IMR-90 (cell line): Measurements from ENCODE around the gene CNTN5. TPM values are rescaled to one million over a fixed set of nuclear protein-coding genes. Genes with fewer than 3 reads are reported as not detected.

Experiments used
- ATAC-seq: fragments of 200-7000 bp; cut with Tn5 transposase; 2 replicates; pipeline ENCODE4 v1.9.1; 2020; ENCODE audit warnings: low read depth, mild to moderate bottlenecking, moderate library complexity
- BruUV-seq: library from RNA; stranded (reverse); fragments of 400-500 nt; replicated peaks from 2 replicates; lab custom pipeline; 2021; lab: Mats Ljungman, UMichigan
- CTCF ChIA-PET: fragments of 300-600 bp; formaldehyde crosslinking; extraction: SDS; loops from one replicate; lab custom pipeline; 2021; ENCODE audit warnings: antibody characterized with exemption; lab: Yijun Ruan, JAX
- POLR2A ChIA-PET: fragments of 300-600 bp; sonication (Branson Sonifier 250); formaldehyde crosslinking; loops from one replicate; lab custom pipeline; 2022; ENCODE audit warnings: antibody characterized with exemption; ENCODE audit not compliant: unreplicated experiment; lab: Charles Lee
- DNase-seq: peaks from one replicate; pipeline ENCODE4 v3.0.0; 2013
- H2AFZ ChIP-seq: replicated peaks from 2 replicates; pipeline ENCODE3; 2013; ENCODE audit warnings: low read length, mild to moderate bottlenecking; ENCODE audit not compliant: poor library complexity
- H2AK5ac ChIP-seq: 2 replicates; pipeline ENCODE4 v1.6.1; 2013; ENCODE audit warnings: low read depth, low read length, inconsistent platforms
- H2AK9ac ChIP-seq: replicated peaks from 2 replicates; pipeline ENCODE3; 2013; ENCODE audit warnings: mild to moderate bottlenecking, low read depth, low read length, moderate library complexity; ENCODE audit not compliant: poor library complexity
- H2BK120ac ChIP-seq: 2 replicates; pipeline ENCODE4 v1.6.1; 2013; ENCODE audit warnings: low read depth, low read length, inconsistent platforms
- H2BK15ac ChIP-seq: 3 replicates; pipeline ENCODE4 v1.6.1; 2013; ENCODE audit warnings: low read depth, low read length, inconsistent platforms
- H2BK20ac ChIP-seq: 2 replicates; pipeline ENCODE4 v1.6.1; 2013; ENCODE audit warnings: low read depth, mild to moderate bottlenecking, inconsistent platforms, low read length, moderate library complexity
- H2BK5ac ChIP-seq: 2 replicates; pipeline ENCODE4 v1.6.1; 2013; ENCODE audit warnings: mild to moderate bottlenecking, low read depth, low read length, inconsistent platforms; ENCODE audit not compliant: poor library complexity, severe bottlenecking
- H3K14ac ChIP-seq: replicated peaks from 2 replicates; pipeline ENCODE4 v1.6.1; 2013; ENCODE audit warnings: low read depth, low read length, inconsistent platforms
- H3K18ac ChIP-seq: 2 replicates; pipeline ENCODE4 v1.6.1; 2013; ENCODE audit warnings: low read depth, low read length, control low read depth
- H3K23ac ChIP-seq: 2 replicates; pipeline ENCODE4 v1.6.1; 2013; ENCODE audit warnings: low read depth, low read length, inconsistent platforms
- H3K27ac ChIP-seq: 2 replicates; pipeline ENCODE4 v1.5.1; 2013; ENCODE audit warnings: mild to moderate bottlenecking, control low read depth, low read length; ENCODE audit not compliant: insufficient read depth
- H3K27me3 ChIP-seq: 2 replicates; pipeline ENCODE4 v1.6.1; 2013; ENCODE audit warnings: low read length; ENCODE audit not compliant: control insufficient read depth, insufficient read depth
- H3K36me3 ChIP-seq: 2 replicates; pipeline ENCODE4 v1.6.1; 2013; ENCODE audit warnings: low read length, mixed read lengths; ENCODE audit not compliant: control insufficient read depth, insufficient read depth
- H3K4ac ChIP-seq: 2 replicates; pipeline ENCODE4 v1.6.1; 2013; ENCODE audit warnings: low read depth, low read length, inconsistent platforms
- H3K4me1 ChIP-seq: 2 replicates; pipeline ENCODE4 v1.6.1; 2013; ENCODE audit warnings: low read length, mixed read lengths; ENCODE audit not compliant: control insufficient read depth, insufficient read depth
- H3K4me2 ChIP-seq: 2 replicates; pipeline ENCODE4 v1.6.1; 2013; ENCODE audit warnings: low read depth, mild to moderate bottlenecking, control low read depth, low read length, moderate library complexity
- H3K4me3 ChIP-seq: 2 replicates; pipeline ENCODE4 v1.5.1; 2013; ENCODE audit warnings: low read depth, mild to moderate bottlenecking, control low read depth, low read length, moderate library complexity; ENCODE audit not compliant: insufficient read depth
- H3K56ac ChIP-seq: 2 replicates; pipeline ENCODE4 v1.6.1; 2013; ENCODE audit warnings: low read length, inconsistent platforms; ENCODE audit not compliant: insufficient read depth; ENCODE audit errors: extremely low read depth
- H3K79me1 ChIP-seq, 2 experiments: 2 replicates each; pipeline ENCODE4 v1.6.1; 2013; ENCODE audit warnings: low read length in 2 of 2, inconsistent platforms in 1 of 2, low read depth in 1 of 2
- H3K9ac ChIP-seq: 2 replicates; pipeline ENCODE4 v1.6.1; 2013; ENCODE audit warnings: low read depth, low read length, control low read depth
- H3K9me1 ChIP-seq: 2 replicates; pipeline ENCODE4 v1.6.1; 2013; ENCODE audit warnings: low read length, inconsistent platforms; ENCODE audit not compliant: insufficient read depth
- H3K9me3 ChIP-seq: 2 replicates; pipeline ENCODE4 v1.6.1; 2013; ENCODE audit warnings: low read length; ENCODE audit not compliant: control insufficient read depth, insufficient read depth
- H4K20me1 ChIP-seq: 2 replicates; pipeline ENCODE4 v1.6.1; 2013; ENCODE audit warnings: low read length, inconsistent platforms; ENCODE audit not compliant: insufficient read depth
- H4K5ac ChIP-seq: 2 replicates; pipeline ENCODE4 v1.6.1; 2013; ENCODE audit warnings: mild to moderate bottlenecking, low read depth, low read length, control low read depth
- H4K8ac ChIP-seq, 2 experiments: 2 replicates each; pipeline ENCODE4 v1.6.1; 2013; ENCODE audit warnings: low read depth in 2 of 2, low read length in 2 of 2, control low read depth in 1 of 2, inconsistent platforms in 1 of 2
- H4K91ac ChIP-seq: 2 replicates; pipeline ENCODE4 v1.6.1; 2013; ENCODE audit warnings: low read depth, low read length, inconsistent platforms; ENCODE audit not compliant: insufficient read depth
- CHD1 ChIP-seq: IDR thresholded peaks from 2 replicates; pipeline ENCODE4 v1.6.1; 2012; ENCODE audit warnings: low read depth, low read length, improper control_type of control experiment
- RFX5 ChIP-seq: IDR thresholded peaks from 2 replicates; pipeline ENCODE4 v1.8.0; 2012; ENCODE audit warnings: low read depth, mild to moderate bottlenecking, low read length, moderate library complexity
- WGBS, 2 experiments: methylation state at CpG; one replicate each; pipeline versions ENCODE4 v1.1.5 to v1.1.7; 2013; ENCODE audit warnings: missing lambda C conversion rate in 2 of 2; ENCODE audit not compliant: insufficient read length in 1 of 2; ENCODE audit errors: extremely low coverage in 2 of 2; 5-methylcytosine and 5-hydroxymethylcytosine counted together
- dilution Hi-C: fragments of 300-500 bp; cut with HindIII; formaldehyde crosslinking; loops from one replicate; pipeline ENCODE4 v1.14.3; 2018; ENCODE audit warnings: low sequenced_read_pairs; ENCODE audit not compliant: unreplicated experiment
- in situ Hi-C: fragments of 300-500 bp; cut with MboI; formaldehyde crosslinking; loops from 3 replicates; pipeline ENCODE4 v1.14.3; 2019; ENCODE audit warnings: low sequenced_read_pairs, inconsistent platforms, mixed read lengths
- intact Hi-C: fragments of 100-400 bp; cut with micrococcal nuclease; formaldehyde crosslinking; loops from 2 replicates; pipeline ENCODE4 v1.10.0; 2022
- polyA plus RNA-seq, 3 experiments: library from polyadenylated mRNA; depleted of rRNA; stranded (reverse); fragments of >200 nt; gene quantifications; 2 replicates each; pipeline ENCODE4 v1.2.3, GENCODE V29; 2012; ENCODE audit warnings: low replicate concordance in 1 of 3
- total RNA-seq: library from RNA; depleted of rRNA; stranded (reverse); fragments of >200 nt; gene quantifications from 2 replicates; pipeline ENCODE4 v1.2.3, GENCODE V29; 2012

Gene CNTN5
- total and polyA plus RNA-seq, 2 of the 4 experiments (the other 2 are of a cell fraction): not detected

DNA sequence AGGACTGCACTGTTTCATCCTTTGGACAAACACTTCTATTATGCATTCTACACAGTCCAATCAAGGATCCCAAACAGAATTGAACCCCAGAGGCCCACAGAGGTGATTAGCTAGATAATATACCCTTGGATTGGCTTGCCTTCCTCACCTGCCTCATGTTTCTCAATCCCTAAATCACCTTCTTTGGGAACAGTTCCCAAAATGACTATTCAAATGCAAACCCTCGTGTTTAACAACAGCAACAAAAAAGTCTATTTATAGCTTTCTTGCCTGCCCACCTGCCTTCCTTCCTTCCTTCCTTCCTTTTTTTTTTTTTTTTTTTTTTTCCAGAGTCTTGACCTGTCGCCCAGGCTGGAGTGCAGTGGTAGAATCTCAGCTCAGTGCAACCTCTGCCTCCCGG, 180.0 kb downstream of the CNTN5 start:
- H4K91ac ChIP-seq: no peak overlapping the region
- BruUV-seq: no TSS peak
- no CpG with 5 or more reads among the region's 3 CpGs for WGBS, 2 experiments

More for the DNA sequence above, 180.0 kb downstream of the CNTN5 start:
- Histone ChIP-seq H3K4me1 (no peaks in the 10 kb centered on the region), H3K27ac (no peak overlapping the region), H2BK5ac (no peak overlapping the region), H2AK9ac (no peak overlapping the region), H3K9ac (no peak overlapping the region), H3K56ac (no peak overlapping the region), H4K20me1 (no peaks in the 10 kb centered on the region), H4K8ac (no peak overlapping the region), H3K23ac (no peak overlapping the region), H3K4ac (no peak overlapping the region), H2BK15ac (no peak overlapping the region), H3K27me3 (no peaks in the 10 kb centered on the region), H3K9me3 (no peaks in the 10 kb centered on the region), H3K79me1 (no peaks in the 10 kb centered on the region), H3K18ac (no peak overlapping the region), H3K14ac (no peak overlapping the region), H4K5ac (no peak overlapping the region), H2AFZ (no peak overlapping the region), H3K36me3 (no peaks in the 10 kb centered on the region), H2BK20ac (no peak overlapping the region), H3K9me1 (no peaks in the 10 kb centered on the region), H2AK5ac (no peak overlapping the region), H2BK120ac (no peak overlapping the region), H3K4me2 (no peak overlapping the region), H3K4me3 (no peak overlapping the region)
- TF ChIP-seq CHD1: no peak
- TF ChIP-seq RFX5: no peak
- in situ Hi-C loops: no loop called here
- intact Hi-C loops: no loop called here
- POLR2A ChIA-PET: no interaction called here
- CTCF ChIA-PET: no interaction called here
- DNase-seq (no peak), ATAC-seq (no peak)
- dilution Hi-C loops: no loop called here
